GM10266 (cell line): ENCODE data around the gene CALML3.

ENCODE experiments used
- DNase-seq: peaks from one replicate; pipeline ENCODE4 v3.0.0; 2012; ENCODE audit errors: extremely low spot score
- CTCF ChIP-seq: IDR thresholded peaks from 2 replicates; pipeline ENCODE4 v1.5.1; 2012; ENCODE audit warnings: mild to moderate bottlenecking, low read depth; ENCODE audit not compliant: control insufficient read depth, insufficient read depth; ENCODE audit errors: missing control alignments

The CALML3 gene

GRCh38 chr10:5534051-5534821 is 9.5 kb downstream of the CALML3 start:
- no peak for TF ChIP-seq CTCF
- no peak for DNase-seq

- no peak for TF ChIP-seq CTCF
- no peak for DNase-seq
These were observed 10.4 kb downstream of the CALML3 start for GRCh38 chr10:5534880-5535856.

DNA sequence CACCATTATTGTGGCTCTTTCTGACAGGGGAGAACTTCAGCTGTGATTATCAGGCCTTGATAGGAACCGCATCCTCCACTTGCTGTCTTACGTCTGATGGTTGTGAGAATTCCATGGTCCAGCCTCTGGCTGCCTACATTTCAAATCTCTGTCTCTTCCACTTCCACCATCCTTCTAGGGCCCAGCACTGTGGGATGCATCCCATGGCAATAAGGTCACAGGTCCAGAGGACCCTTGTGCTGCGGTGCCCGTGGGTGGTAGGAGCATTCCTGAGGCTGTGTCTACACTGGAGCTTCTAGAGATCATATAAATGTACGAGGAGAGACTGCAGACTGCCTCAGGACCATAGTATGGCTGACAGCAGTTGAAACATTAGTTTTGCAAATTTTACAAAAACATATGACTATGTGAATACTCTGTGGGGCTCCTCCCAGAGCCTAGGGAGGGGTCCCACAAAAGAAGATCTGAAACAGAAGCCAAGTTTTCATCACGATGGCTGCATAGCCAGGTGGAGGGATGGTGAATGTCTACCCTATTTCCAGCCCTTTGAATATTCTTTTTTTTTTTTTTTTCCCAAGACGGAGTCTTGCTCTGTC is 11.8 kb downstream of the CALML3 start:
- DNase-seq: no peak
- TF ChIP-seq CTCF: no peak

- TF ChIP-seq CTCF: no peak
- no peak for DNase-seq
These were observed 12.9 kb downstream of the CALML3 start for GRCh38 chr10:5537684-5538083.

DNA sequence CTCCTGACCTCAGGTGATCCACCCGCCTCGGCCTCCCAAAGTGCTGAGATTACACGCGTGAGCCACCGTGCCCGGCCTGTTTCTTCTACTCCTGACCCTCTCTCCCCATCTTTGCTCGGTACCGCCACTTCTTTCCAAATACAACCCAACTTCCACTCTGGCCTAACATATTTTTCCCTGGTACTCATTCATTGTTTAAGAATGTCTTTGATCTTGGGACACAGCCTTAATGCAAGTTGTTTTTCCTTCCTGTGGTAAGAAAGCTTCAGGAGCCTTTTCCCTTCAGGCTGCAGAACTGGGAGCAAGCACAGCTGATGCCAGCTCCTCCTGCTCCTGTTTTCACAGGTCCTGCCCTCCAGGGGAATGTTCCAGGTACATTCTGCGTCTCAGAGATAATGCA is 13.7 kb downstream of the CALML3 start:
- TF ChIP-seq CTCF: no peak
- no peak for DNase-seq

- DNase-seq: no peak
- no peak for TF ChIP-seq CTCF
These were observed 14.3 kb downstream of the CALML3 start for GRCh38 chr10:5538892-5539651.
